Left ventricle myocardium superior (tissue), 1 donor: ENCODE measurements around the gene NMS. TPM values are rescaled to one million over a fixed set of nuclear protein-coding genes. Genes with fewer than 3 reads are reported as not detected.

Source experiments
- total RNA-seq: library from RNA; stranded (reverse); fragmentation: NEBNext Ultra II Directional; extraction: Animal tissue kit (Norgen Biotek cat#: 25700); gene quantifications from one replicate; pipeline ENCODE4 v1.2.1, GENCODE V29; 2021
- donor health status: DM: no; HTN: yes; CAD: no; lungs with severe emphysema.

Gene NMS
- total RNA-seq, 1 donor from 2014 or later, result not detected

Other genes starting within 250 kb of the NMS start
- 17.5 TPM for gene LONRF2, start 148.0 kb upstream of the NMS start, total RNA-seq
- gene CHST10, start 52.8 kb upstream of the NMS start, total RNA-seq, result 10.7 TPM
- 23.7 TPM for gene PDCL3, start 92.5 kb downstream of the NMS start, total RNA-seq